GM23338 (cell line): ENCODE data around the gene CXCL9.

Experiments
- EZH2 ChIP-seq: fragments of 200-600 bp; sonication (generic); IDR thresholded peaks from one replicate; pipeline ENCODE4 v1.8.0; 2017; ENCODE audit warnings: antibody characterized with exemption, mild to moderate bottlenecking, low read depth; ENCODE audit not compliant: unreplicated experiment
- EZH2phosphoT487 ChIP-seq: fragments of 200-600 bp; sonication (generic); IDR thresholded peaks from one replicate; pipeline ENCODE4 v1.8.1; 2018; ENCODE audit warnings: antibody characterized with exemption; ENCODE audit not compliant: unreplicated experiment
- POLR2AphosphoS5 ChIP-seq: IDR thresholded peaks from 2 replicates; pipeline ENCODE4 v1.6.1; 2016; ENCODE audit warnings: antibody characterized with exemption, low read depth
- TF ChIP-seq, protein P1 (sequence below), 2 experiments: fragments of 200-600 bp in 1 of 2; sonication (generic) in 1 of 2; conservative IDR thresholded peaks; 2 replicates each; pipeline versions ENCODE4 v1.5.1 to v1.6.1; 2016 to 2017; ENCODE audit warnings: antibody characterized with exemption in 2 of 2, low read depth in 2 of 2, mild to moderate bottlenecking in 2 of 2, moderate library complexity in 1 of 2

GRCh38 chr4:76011700-76012387, 4.5 kb upstream of the CXCL9 start:
- TF ChIP-seq, protein P1, sequence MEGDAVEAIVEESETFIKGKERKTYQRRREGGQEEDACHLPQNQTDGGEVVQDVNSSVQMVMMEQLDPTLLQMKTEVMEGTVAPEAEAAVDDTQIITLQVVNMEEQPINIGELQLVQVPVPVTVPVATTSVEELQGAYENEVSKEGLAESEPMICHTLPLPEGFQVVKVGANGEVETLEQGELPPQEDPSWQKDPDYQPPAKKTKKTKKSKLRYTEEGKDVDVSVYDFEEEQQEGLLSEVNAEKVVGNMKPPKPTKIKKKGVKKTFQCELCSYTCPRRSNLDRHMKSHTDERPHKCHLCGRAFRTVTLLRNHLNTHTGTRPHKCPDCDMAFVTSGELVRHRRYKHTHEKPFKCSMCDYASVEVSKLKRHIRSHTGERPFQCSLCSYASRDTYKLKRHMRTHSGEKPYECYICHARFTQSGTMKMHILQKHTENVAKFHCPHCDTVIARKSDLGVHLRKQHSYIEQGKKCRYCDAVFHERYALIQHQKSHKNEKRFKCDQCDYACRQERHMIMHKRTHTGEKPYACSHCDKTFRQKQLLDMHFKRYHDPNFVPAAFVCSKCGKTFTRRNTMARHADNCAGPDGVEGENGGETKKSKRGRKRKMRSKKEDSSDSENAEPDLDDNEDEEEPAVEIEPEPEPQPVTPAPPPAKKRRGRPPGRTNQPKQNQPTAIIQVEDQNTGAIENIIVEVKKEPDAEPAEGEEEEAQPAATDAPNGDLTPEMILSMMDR (conservative IDR thresholded peaks at IDR 0.05; ENCODE audit: low read depth in 2 of 2), result no peak
- no peak for TF ChIP-seq POLR2AphosphoS5
- no peak for TF ChIP-seq EZH2phosphoT487
- no peak for TF ChIP-seq EZH2
